ENCODE data around the gene TNF.

- TF ChIP-seq CTCF (IDR thresholded peaks at IDR 0.05) (no peak), POLR2A (IDR thresholded peaks at IDR 0.05) (peak in 1 of 2 donors; percentile 63)
Measured at GRCh38 chr6:31541658-31542521, 33.5 kb upstream of the TNF start, which contains the start of gene DDX39B.

All from heart left ventricle (tissue), 13 donors.